HuH-7 (cell line): Measurements from ENCODE around the gene LRRC63.
A peak's percentile ranks its signal among the peaks of the same experiment; 100 is the strongest.
"Not testable (repeated sequence)": the region's sequence is repeated elsewhere in the genome, so short reads cannot be mapped to it uniquely, and the experiment has no call there.

ENCODE experiments used
- DNase-seq: peaks from one replicate; pipeline ENCODE4 v3.0.0; 2011; ENCODE audit warnings: low spot score

Gene LRRC63

GRCh38 chr13:46181840-46182490, 29.8 kb upstream of the LRRC63 start, which contains the start of gene LCP1:
Gene LCP1, minus strand, starts transcription at chr13:46182177. Its CDS starts 22,515 bp downstream, at chr13:46159662.
- DNase-seq = no peak

- DNase-seq = no peak
These were observed 29.2 kb upstream of the LRRC63 start for GRCh38 chr13:46182491-46182877.

DNA sequence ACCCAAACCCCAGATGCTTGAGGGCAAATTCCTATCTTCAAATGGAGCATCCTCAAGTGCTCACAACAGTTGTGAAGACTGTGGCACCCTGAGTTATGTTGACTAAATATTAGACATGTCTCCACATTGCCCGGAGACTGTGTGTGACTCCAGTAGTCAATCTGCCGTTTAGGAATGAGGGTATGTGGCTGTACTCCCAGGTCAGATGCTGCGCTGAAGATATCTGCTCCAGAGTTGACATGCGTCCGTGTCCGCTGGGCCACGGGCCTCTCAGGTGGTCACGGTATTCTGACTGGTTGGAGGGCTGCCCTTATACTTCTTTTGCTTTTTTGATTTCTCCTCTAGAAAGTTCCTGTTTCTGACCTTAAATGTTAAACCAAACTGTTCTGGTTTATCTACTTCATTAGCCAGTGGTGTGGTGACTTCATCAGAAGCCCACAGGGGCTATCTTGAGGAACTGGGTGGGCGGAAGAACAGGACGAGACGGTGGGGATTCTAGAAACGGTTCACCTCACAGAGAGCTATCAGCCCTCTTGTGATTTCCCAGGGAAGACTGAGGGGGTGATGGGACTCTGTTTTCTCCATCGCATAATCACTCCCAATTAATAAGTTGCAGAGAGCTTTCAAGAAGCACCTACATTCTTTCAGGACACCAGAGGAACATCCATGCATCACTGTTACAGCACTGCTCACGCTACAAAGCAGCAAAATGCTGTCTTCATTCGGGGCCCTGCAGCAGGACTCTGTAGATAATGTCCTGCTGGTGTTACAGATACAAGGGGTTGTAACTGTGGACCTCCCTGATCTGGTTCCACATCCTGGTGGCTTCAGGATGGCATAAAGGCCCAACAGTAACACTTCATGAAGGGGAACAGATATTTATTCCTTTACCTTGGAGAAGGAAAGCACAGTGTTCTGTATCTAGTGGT, 28.4 kb upstream of the LRRC63 start:
- no peak for DNase-seq

- peak; percentile 34 for DNase-seq
These were observed 27.4 kb upstream of the LRRC63 start for GRCh38 chr13:46184277-46184699.

- no peak for DNase-seq
These were observed 26.1 kb upstream of the LRRC63 start for GRCh38 chr13:46185634-46186033.

- no peak for DNase-seq
These were observed 19.3 kb upstream of the LRRC63 start for GRCh38 chr13:46192412-46192811.

GRCh38 chr13:46195016-46195415, 16.7 kb upstream of the LRRC63 start:
- no peak for DNase-seq

DNA sequence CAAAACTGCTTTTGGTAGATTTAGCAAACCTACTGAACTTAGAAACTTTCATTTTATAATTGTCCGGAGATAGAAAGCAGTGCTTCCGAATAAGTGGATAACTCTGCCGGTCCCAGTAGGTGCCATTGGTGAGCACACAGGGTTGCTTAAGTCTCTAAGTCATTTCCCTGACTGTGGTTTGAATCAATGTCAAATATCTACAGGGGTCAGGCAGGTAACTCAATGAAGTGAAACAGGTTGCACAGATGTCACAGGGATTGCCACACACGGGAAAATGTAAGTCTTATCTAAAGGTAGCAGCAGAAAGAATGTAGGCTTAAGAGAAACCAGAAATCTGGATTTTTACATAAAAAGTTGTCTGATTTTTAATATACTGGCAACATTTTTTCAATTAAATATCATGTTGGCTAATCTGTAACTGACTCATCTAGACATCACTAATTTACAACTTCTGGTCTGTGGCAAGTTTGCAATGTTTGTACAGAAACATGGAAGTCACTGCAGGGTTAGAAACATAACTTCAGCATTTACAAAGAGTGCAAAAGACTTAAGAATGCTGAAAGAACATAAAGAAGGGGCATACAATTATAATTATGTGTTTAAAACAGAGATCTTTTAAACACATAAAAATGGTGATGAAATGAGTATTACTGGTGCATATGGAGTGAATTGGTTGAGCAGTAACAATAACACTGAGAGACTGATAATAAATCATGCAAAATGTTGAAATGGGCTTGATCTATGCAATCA, 14.3 kb upstream of the LRRC63 start:
- no peak for DNase-seq

GRCh38 chr13:46198696-46199193, 13.0 kb upstream of the LRRC63 start:
- DNase-seq = no peak

- no peak for DNase-seq
These were observed 9.4 kb upstream of the LRRC63 start for GRCh38 chr13:46202188-46202795.

- DNase-seq = no peak
These were observed 8.8 kb upstream of the LRRC63 start for GRCh38 chr13:46202966-46203365.

GRCh38 chr13:46206143-46206542, 5.6 kb upstream of the LRRC63 start:
- no peak for DNase-seq

DNA sequence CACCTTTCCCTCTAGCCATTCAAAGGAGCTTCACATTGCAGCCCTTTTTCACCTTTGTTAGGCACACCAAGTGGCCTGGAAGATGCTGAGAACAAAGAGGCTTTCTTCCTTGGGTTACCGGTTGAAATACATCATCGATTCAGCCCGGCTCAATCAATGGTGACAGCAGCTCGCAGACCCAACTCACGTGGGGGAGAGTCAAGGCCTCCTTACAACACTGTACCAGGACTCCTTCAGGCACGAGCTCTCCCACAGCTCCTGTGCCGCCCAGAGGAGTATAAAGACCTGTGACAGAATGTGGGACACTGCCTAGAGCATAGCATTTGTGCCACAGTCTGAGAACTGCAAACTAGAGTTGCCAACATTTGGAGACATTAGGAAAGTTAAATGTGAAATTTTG, 3.9 kb upstream of the LRRC63 start:
- DNase-seq = no peak

DNA sequence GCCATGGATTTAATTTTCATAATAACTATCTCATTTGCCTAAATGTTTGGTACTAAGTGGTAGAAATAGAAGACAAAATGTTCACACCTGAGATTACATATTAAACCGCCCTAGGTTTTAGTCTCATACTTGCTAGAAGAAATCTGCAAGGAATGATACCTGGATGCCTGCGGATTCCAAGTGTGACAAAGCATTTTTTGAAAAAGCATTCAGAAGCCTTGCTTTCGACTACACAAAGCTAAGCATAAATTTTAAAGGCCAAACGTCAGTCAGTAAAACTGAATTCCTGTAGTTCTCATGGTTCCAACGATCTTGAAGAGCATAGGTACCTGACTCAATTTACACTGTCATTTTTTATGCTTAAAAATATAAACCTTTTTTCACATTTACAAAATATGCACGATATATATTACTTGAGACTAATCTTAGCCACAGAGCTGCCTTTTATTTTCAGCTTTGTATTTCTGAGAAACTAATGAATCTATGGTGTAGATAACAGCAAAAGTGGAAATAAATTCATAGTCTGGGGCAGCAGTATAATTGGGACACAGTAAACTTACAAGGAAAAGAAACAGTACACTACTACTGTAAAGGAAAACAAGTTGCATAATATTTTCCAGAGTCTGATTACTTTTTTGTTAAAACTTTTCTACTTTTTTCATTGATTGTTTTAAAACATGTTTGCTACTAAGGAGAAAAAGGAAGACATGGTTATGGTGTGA, 1.2 kb upstream of the LRRC63 start:
- DNase-seq = no peak

GRCh38 chr13:46211116-46211482, 629 bp upstream of the LRRC63 start:
- DNase-seq = peak; percentile 37

DNA sequence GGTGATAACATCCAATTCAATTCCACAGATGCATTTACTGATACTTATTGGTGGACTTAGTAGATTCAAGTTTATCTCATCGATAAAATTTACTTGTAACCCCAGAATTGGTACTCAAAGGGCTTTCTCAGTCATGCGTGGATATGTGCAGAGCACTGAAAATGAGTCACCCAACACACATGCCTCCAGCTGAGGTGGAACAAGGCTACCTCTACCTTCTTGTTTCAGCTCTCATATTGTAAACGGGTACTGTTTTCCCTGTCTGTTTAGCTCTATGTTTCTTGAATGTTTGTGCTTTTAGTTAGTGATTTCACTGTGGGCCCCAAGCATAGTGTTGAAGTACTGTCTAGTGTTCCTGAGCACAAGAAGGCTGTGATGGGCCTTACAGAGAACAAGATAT, 1.5 kb downstream of the LRRC63 start:
- DNase-seq = no peak

GRCh38 chr13:46214741-46215140, 3.0 kb downstream of the LRRC63 start:
- DNase-seq = not testable (repeated sequence)

DNA sequence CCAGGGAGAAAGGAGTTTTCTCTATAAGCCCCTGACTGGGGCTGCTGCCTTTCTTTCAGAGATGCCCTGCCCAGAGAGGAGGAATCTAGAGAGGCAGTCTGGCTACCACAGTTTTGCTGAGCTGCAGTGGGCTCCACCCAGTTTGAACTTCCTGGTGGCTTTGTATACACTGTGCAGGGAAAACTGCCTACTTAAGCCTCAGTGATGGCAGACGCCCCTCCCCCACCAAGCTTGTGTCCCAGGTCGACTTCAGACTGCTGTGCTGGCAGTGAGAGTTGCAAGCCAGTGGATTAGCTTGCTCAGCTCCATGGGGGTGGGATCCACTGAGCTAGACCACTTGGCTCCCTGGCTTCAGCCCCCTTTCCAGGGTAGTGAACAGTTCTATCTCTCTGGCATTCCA, 8.5 kb downstream of the LRRC63 start:
- peak; percentile 13 for DNase-seq

GRCh38 chr13:46229251-46229650, 17.5 kb downstream of the LRRC63 start:
- DNase-seq = no peak

GRCh38 chr13:46232281-46232680, 20.6 kb downstream of the LRRC63 start:
- DNase-seq = no peak

DNA sequence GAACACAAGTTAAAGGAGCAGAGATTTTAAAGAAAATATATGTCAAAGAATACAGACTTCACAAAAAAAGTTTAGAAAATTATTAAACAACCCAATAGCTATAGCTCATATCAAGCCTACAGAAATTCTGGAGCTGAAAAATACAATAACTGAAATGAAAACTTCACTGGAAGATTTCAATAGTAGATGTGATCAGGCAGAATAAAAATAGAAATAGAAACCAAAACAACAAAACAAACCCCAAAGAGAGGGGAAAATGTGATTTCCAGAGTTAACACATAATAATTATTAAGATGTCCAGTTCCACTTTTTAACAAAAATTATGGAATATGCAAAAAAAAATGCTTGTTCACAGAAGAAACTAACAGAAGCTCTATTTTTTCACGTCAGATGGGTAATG, 23.6 kb downstream of the LRRC63 start:
- DNase-seq = no peak
